Measurements from ENCODE around the gene LCT.
"Not testable (repeated sequence)": the region's sequence is repeated elsewhere in the genome, so short reads cannot be mapped to it uniquely, and the experiment has no call there.

The LCT gene

GRCh38 chr2:135796606-135797005 lies 40.4 kb downstream of the LCT start:
- no peak for DNase-seq

DNA sequence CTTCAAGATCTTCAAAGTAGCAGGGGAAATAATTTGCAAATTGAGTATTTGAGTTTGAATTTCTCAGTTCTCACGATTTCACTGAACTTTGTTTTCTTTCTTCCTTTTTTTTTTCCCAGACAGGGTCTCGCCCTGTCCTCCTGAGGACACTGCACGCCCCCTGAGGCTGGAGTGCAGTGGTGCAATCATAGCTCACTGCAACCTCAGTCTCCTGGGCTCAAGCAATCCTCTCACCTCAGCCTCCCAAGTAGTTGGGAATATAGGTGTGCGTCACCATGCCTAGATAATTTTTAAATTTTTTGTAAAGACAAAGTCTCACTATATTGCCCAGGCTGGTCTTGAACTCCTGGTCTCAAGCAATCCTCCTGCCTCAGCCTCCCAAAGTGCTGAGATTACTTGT lies 41.3 kb downstream of the LCT start:
- not testable (repeated sequence) for DNase-seq

DNA sequence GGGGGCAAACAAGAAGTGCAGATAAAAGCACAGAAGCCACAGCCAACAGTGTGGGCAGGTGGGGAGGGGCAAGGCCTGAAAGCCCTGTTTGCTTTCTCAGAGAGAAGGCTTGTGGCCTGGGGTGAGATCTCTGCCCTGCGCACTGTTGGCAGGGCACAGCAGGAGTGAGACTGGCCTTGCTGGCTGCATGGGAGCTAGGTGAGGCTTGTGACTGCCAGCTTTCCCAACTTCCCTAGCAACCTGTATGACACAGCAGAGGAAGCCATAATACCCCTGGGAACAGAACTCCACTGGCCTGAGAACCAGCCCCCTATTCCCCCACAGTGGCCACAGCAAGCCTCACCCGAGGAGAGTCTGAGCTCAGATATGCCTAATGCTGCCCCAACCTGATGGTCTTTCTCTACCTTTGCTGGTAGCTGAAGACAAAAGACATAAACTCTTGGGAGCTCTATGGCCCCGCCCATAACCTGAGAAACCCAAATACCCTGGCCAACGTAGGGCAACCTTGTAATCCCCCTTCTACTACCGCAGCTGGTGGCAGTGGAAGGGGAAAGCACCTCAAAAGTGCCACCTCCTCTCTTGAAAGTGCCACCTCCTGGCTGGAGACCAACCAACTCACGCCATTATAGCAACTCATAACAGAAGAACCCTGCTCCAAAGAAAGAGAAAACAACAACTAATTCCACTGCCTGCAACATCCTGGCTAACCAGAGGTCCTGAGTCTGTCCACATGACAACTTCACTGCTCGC lies 44.4 kb downstream of the LCT start:
- DNase-seq = no peak

DNA sequence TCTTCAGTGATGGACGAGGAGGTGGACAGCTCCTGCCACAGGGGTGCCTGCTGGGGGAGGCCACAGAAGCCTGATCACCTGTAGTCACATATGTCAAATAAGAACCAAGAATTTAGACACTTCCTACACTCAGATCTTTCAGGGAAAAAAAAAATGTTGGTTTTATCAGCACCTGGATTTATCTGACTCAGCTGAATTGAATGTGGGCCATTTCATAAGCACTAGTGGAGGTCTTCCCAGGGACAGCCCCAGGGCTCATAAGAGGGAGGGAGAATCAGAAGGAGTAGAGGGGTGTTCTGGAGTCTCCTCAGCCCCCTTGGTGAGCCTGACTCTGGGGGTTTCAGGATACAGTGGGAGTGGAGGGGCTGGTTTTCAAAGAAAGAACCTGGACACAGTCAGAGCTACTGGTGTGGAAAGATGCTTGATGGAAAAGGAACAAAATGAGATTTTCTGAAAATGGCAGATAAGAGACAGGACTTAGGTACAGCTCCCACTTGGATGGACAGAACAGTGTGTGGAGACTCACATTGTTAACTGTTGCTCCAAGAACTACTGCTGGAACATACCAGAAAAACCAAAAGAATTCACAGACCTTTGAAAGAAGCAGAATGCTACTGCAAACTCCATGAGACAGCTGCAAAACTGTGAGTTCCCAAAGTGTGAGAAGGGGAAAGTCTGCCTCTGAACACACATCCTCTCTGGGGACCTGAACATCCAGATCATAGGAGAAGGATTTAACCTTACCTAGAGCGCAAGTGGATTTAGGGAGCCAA lies 45.4 kb downstream of the LCT start:
- no peak for DNase-seq

DNA sequence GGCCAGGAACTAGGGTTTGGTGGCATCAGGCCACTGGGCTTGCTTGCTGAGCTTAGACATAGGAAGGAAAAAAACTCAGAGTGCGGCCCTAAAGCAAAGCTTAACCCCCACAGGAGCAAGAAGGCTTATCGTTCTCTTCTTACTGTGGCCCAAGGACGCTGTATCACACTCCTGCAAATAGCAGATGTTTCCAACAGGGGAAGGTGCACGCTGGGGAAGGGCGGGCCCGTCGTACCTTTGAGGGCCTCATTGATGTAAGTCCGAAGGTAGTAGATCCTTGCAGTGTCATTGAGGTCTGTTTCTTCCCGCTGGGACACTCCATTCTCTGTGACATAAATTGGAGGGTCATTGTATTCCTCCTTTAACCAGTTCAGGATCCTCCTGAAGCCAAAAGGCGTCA lies 46.6 kb downstream of the LCT start:
- DNase-seq = no peak

DNA sequence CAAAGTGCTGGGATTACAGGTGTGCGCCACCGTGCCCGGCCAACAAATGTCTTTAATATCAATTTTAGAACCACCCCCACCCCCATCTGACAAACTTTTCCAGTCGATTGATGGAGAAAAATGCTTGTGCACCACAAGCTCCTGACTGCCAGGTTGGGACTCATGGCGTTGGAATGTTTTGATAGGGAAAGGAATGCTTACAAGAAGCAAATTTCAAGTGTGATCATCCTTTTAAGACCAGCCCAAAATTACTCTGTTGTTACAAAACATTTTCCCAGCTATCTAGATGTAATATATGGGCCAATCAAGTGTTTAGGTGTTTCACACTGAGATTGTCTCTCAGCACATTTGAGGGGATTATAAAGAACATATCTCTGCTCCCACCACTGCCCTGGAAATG lies 50.2 kb downstream of the LCT start:
- DNase-seq = no peak

GRCh38 chr2:135785032-135785431 lies 52.0 kb downstream of the LCT start:
- DNase-seq = no peak

- no peak for DNase-seq
These were observed 53.5 kb downstream of the LCT start for GRCh38 chr2:135783439-135783838.

DNA sequence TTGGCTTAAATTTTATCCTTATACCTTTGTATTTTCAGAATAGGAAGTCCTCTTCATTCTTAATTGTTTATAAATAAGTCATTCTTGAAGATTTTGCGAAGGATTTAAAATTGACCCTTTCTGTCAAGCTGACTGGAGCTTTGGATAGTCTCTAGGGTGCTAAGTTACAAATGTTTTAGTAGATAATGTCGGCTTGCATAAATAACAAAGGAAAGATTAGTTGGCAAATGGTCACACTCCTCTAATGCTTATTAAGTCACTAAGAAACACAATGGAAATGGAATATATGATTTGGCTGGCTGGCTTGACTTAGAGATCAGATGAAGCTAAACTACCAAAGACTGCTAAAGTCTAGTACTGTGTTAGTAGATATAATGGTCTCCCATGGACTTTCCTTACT lies 54.8 kb downstream of the LCT start:
- no peak for DNase-seq

DNA sequence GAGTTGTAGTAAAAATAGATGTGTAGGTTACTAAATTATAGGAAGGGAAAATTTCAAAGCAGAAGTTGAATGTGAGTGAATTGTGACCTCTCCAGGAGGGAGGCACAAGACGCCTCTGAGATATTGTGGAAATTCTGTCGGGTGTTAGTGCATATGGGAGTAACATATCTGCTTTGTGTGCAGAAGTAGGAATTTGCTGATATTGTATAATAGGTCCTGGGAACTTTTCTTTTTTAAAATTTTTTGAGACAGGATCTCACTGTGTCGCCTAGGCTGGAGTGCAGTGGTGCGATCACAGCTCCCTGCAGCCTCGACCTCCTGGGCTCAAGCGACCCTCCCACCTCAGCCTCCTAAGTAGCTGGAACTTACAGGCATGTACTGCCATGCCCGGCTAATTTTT lies 60.6 kb downstream of the LCT start:
- DNase-seq = no peak

DNA sequence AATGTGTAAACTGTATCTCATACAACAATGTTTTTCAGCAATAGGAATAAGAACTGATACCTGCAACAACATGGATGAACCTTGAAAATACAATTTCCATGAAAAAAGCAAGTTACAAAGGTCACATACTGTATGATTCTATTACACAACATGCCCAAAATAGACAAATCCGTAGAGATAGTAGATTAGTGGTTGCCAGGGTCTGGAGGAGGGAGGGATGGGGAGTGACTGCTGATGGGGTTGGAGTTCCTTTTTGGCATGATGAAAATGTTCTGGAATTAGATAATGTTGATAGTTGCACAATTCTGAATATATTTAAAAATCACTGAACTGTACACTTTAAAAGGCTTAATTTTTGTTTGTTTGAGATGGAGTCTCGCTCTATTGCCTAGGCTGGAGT lies 61.6 kb downstream of the LCT start:
- no peak for DNase-seq

DNA sequence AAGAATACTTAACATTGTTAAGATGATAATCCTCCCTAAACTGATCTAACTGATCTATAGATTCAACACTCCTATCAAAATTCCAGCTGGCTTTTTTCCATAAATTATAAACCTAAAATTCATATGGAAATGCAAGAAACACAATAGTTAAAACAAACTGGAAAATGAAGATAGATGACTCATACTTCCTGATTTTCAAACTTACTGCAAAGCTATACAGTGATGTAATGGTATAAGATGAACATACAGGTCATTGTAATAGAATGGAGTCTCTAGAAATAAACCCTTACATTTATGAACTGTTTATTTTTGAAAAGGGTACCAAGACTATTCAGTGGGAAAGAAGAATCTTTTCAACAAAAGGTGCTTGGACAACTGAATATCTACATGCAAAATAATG lies 63.1 kb downstream of the LCT start:
- DNase-seq = no peak

DNA sequence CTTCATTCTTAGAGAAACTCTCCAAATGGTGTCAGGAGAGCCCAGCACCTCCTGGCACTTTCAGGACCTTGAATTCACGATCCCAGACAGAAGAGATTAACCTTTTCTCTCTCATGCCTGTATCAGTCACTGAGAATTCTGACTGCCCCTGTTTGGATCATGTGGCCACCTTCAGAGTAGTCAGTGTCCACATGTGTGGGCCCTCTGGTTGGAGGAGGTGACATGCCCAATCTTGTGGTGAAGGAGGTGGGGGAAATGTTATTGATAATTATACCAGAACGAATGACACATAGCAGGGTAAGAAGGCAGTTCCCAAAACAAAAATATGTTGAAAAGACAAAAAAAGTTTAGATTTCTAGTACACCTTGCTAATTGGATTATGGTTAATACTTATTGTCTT lies 63.7 kb downstream of the LCT start:
- DNase-seq = no peak

DNA sequence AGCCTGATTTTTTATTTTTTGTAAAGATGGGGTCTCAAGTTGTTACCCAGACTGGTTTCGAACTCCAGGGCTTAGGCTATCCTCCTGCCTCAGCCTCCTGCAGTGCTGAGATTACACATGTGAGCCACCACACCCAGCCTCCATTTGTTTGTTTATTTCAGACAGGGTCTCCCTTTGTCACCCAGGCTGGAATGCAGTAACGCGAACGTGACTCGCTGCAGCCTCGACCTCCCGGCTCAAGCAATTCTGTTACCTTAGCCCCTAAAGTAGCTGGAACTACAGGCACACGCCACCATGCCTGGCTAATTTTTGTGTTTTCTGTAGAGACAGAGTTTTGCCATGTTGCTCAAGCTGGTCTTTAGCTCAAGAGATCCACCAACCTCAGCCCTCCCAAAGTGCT lies 68.1 kb downstream of the LCT start:
- no peak for DNase-seq

GRCh38 chr2:135762530-135762929 lies 74.5 kb downstream of the LCT start:
- no peak for DNase-seq

DNA sequence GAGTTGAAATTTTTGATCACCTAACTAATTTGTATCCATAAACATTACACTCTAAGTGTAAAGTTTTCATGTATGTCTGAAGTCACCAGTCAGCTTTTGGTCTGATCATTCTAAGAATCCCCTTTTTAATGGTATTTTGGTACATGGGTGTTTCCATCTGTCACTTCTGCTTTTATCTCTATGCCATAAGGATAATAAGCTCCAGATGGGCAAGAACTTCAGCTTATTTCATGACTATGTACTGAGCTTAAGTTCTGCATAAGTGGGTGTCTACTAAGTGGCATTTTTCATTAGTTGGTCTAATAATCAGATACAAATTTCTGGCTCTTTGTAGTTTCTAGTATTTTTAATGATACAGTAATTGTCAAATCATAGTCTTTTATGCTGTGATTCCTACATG lies 75.0 kb downstream of the LCT start:
- DNase-seq = no peak

DNA sequence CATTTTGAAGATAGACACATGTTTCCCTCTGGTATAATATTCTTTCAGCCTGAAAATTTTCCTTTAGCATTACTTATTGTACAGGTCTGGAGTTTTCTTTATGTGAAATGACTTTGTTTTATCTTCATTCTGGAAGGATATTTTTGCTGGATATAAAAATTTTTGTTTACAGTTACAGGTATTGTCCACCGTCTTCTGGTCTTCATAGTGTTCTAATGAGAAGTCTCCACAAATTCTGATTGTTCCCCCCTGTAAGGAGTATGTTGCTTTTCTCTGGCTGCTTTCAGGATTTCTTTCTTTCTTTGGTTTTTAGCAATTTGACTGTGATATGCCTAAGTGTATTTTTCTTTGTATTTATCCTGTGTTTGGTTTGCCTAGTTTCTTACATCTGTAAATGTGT lies 80.3 kb downstream of the LCT start:
- DNase-seq = no peak

DNA sequence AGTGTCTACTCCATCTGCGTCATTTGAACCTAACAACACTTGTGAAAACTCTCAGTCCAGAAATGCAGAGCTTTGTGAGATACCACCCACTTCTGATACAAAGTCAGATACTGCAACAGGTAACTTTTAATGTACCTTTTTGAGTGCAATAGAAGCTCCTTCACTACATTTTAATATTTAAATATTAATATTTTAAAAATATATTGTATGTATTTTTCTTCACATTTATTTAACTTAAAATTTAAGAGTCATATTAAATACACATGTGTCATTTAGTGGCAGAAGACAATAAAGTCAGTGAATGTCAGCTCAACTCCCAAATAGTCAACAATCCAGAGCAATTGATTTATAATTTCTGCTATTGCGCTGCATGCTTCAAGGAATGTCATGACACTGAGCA lies 81.4 kb downstream of the LCT start:
- no peak for DNase-seq

DNA sequence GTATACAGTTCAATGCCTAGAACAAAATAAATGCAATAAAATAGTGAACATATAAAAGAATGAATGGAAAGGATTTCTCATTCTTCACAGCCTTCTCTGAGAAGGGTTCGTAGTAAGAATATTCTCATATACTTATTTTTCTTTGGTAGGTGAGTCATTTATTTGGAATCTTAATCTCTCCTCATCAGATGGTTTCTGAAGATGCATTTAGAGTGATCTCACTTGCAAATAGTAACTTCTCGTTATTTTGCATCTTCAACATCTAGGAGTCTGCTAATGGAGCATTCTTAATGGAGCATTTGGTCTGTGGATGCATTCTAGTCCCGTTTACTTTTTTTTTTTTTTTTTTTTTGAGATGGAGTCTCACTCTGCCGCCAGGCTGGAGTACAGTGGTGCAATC lies 91.4 kb downstream of the LCT start:
- no peak for DNase-seq

- no peak for DNase-seq
These were observed 92.1 kb downstream of the LCT start for GRCh38 chr2:135744760-135745314.

GRCh38 chr2:135743860-135744259 lies 93.1 kb downstream of the LCT start:
- no peak for DNase-seq

DNA sequence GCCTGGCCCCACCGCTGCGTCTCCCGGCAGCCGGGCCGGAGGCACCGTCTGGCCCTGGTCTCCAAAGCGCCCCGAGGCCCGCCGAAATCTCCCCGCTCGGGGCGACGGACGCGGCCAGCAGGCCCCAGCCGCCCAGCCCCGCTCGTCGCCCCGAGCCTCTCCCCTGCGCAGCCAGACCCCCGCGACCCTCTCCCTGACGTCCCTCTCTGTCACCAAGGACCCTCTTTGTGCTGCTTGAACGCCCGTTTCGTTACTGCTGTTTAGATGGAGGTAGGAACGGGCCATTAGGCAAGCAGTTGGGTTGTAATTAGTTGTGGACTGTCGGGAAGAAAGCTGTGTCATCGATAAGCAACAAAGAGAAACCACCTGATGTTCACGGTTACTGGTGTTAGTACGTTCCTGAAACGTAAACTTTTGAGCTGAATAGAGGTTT lies 94.6 kb downstream of the LCT start:
- peak; percentile 39 for DNase-seq

DNA sequence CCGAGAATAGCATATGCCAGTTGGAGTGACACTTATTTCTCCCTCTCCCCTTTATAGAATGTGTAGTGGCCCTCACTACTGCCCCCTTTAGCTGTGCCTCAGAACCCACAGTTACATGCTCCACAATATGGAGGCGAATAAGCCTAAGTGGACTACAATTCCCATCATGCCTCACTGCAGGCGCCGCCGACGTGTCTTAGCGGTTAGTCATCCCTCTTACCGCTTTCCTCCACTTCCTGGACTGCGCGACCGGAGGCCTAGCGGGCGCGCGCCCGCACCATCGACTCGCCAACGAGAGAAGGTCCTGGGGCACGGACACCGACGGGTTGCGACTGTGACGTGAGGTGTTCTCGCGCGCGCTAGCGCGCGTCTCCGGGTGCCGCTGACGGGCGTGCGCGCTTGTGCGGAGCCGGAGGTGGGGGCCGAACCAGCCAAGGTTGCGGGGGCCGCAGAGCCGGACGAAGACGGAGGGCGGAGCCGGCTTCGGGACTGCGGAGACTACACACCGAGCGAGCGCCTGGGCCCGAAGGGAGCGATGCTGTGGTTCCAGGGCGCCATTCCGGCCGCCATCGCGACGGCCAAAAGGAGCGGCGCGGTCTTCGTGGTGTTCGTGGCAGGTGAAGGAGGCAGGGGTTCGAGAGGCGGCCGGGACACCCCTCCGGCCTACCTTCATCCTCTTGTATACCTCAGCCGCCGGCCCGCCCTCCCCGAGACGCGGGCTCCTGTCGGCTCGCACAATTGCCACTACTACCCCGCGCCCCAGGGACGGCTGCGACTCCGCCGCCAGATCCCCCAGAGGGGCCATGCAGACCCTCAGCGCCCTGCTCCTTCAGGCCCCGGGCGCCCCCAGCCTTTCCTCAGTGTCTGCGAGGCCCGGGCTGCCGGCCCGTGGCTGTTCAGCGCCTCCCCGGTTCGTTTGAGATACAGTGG lies 95.3 kb downstream of the LCT start, which contains the start of gene UBXN4:
TSS of gene UBXN4 (plus strand) at position 461 of the 930 bp plus-strand sequence. CDS start at position 536, 75 bp downstream.
- peak; percentile 95 for DNase-seq
